T-helper 22 cell (primary cell): ENCODE data around the gene KCTD18.

Experiments
- DNase-seq: peaks from one replicate; pipeline ENCODE4 v3.0.0-alpha.2; 2020; ENCODE audit warnings: low read depth

KCTD18 gene

DNA sequence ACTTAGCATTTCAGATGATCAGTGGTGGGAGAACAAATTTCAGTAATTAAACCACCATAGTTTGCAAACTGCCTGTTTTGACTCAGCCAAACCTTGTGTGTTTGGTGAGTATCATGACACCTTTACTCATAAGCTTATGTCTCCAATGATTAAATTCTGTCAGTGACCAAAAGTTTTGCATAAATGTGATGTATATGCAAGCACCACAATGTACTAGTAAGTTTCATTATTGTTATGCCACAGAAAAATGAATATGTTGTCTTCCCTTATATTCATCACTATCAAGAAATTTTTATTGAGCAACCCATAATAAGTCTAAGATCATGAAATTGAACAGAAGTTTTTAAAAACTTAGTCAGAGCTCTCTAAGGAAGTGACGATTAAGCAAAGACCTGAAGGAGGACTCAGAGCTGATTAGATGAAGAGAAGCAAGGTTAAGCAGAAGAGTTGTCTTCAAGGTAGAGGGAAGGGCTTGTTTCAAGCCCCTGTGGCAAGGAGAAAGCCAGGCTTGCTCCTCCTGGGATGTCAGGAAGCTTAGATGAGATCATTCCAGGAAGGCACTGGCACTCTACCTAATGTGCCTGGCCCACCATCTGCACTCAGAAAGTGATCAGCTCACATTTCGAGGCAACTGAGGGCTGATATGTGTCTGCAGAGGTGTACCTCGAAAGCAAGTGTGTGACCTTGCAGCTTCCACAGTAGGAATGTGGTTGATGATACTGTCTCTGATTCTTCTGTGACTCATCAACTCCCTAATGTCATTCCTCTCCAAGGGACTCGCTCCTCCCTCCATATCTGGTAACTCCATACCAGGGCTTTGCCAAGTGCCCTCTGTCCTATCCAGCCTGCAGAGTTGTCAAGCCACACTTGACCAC lies 54.7 kb downstream of the KCTD18 start:
- no peak for DNase-seq

DNA sequence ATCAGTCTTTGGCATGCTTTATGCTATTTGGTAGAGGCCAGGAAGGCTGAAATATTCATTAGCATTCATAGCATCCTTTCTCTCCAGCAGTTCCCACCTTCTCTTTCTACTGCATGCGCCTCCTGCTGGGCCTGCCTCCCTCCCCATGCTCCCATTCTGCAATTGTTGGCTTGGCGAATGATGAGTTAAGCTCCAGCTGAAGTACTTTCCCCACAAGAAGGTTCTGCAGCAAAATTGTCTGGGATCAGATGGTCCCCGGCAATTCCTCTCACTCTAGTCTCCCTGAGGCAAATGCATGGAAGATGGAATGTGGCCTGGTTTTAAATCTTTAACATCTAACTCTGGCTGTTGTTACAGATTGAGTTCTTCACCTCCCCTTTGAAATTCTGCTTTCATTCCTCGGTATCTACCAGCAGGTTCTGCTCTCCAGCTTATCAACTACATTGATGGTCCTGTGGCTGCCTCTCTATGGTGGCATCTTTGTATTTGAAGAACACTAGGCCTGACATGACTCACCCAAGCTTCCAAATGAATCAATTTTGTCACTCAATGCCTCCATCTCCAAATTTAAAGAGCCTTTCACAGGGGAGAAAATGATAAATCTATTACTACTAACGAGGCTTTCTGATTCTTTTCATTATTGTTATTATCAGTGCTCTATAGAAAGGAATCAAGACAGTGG lies 55.9 kb downstream of the KCTD18 start:
- no peak for DNase-seq

DNA sequence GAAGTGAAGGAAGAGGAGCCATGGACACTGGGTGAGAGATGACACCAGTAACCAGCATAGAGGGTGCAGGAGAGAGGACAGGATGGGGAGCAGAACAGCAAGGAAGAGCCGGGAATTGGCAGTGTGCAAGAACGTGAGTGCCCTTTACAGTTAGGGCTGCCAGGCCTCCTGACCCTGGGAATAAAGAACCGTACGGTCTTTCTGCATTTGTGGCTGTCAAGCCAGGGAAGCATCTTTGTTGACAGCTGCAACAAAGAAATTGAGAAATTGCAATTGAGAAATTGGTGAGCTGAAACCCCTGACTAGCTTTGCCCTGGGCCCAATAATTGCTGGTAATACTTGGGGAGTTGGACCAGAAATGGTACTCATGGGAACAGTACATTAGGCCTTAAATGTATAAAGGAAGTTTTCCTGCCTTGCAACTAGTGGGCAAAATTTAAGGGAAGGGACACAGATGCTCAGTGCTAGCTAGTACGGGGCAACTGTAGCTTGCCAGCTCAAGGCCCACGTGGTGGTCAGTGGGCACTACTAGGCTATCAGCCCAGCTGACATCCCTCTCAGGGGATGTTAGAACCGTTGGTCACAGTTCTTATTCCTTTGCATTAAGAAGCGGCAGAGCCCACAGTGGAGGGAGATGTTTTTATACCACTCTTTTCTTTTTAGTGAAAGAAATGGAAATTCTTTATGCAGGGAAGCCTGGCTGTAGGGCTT lies 56.6 kb downstream of the KCTD18 start:
- DNase-seq: no peak

DNA sequence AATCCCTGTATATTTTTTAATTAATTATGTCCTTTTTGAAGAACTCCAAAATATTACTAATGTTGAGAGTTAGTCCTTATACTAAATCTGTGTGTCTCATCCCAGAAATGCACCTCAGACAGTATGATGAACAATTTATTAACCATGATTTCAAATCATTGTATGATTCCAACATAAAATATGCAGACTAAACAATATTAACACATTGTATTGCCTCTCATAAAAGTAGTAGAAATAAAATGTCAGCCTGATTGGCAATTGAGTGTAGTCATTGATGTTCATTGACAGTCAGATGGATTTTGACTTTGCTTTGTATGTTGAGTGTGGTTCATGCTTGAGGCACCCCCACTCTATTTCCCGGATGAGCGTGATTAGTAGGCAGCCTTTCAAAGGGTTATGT lies 57.5 kb downstream of the KCTD18 start:
- DNase-seq: no peak

DNA sequence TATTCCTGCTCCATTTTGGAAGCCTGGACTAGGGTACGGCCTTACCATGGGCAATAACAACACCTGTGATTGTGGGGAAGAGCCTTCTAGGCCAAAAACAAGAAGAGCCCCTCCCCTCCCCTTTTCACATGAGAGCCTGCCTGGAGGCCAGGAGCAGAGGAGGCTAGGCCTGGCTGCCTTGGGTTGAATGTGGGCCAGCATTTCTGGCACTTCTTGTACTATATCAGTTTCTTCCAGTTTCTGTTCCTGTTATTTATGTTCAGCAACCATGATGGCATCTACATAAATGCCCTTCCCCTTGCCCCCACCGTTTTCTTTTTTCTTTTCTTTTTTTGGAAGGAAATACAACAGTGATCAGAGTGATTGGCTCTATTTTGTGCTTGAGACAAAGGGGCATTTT lies 58.4 kb downstream of the KCTD18 start:
- no peak for DNase-seq

DNA sequence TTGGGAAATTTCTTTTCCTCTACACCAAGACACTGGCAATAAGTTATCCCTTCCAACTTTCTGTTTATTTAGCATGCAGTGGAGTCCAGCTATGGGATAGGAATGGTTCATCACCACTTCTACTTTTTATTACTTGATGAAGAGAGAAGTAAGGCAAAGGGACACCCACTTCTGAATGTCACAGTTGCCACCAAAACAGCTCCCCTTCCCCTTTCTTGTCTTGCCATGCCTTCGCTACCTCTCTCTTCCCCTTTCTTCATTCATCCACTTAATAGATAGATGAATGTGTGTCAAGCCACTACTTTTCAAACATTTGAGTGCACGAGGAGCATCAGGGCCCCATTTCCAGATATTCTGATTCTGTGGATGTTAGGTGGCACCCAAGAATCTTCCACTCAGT lies 59.6 kb downstream of the KCTD18 start:
- DNase-seq: no peak

DNA sequence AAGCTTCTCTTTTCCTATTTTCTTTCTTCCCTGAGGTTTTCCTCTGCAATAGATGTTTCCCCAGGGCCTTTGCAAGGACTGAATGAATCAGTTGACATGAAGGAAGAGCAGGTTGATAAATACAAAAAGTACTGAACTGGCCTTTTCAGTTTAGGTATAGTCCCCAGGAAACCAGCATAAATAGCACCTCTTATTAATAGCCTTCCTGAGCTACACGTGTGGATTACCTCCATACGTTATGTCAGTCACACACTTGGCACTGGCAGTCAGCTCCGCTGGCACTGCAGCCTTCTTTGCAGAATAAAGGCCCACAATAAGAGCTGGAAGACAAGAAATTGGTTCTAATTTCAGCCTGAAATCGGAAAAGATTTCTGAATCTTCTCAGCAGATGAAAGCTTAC lies 60.7 kb downstream of the KCTD18 start:
- DNase-seq: no peak

DNA sequence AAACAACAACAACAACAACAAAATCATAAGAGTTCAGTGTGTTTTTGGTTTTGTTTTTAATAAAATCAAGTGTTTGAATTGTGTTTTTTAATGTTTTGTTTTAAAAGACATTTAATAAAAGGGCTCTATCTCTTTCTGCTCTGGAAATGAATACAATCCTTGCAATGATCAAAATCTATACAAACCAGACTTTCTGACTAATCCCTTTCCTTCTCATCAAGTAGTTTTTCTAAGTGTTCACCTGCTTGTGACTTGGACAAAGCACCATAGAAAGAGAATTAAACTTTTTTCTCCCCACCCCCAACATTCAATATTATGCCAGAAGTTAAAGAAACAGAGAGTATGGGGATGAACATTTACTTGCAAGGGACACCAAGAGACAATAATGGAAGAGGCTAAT lies 61.4 kb downstream of the KCTD18 start:
- DNase-seq: no peak

DNA sequence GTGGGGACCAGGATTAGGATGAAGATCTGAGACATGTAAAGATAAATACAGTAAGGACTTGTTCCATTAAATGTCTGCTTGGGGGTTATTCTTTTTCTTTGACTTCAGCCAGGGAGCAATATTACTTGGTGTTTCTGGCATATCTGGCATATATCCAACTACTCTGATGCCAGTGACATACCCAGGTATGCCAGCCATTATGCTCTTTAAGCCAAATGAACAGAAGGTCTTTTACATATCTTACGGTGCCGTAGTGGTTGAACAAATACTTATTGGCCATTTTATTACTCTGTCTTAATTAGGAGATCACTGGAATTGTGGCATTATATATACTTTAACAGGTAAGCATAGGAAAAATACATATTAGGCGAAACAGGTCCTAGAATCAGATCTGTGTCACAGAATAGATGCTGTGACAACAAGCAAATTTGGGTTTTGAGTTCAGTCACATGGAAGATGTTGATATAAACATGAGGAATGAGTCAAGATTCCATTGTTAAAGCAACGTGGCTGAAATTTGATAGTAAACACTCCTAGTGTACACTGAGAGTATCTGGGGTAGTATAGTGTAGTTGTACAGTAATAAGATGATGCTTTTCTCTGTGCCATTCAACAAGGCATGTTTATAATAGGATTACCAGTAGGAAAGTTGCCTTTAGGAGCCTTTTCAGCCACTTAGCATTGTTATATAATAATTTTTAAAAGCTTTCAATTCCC lies 62.6 kb downstream of the KCTD18 start:
- DNase-seq: no peak

DNA sequence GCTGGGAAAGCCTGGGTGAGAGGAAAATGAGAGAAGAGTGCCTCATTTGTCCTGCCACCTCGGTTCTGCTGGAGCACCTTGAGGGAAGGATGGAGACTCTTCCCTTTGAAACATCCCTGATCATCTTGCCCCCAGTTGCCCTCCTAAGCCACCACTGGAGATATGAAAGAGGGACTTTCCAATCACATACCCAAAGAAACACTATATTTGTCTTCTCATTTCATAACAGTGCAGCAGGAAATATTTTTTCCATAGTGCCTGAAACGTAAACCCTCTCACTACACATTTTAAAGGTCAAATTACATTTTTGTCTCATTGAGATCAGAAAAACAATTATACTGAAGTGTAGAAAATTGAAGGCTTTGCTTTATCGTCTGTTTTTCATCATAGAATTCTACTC lies 63.3 kb downstream of the KCTD18 start:
- no peak for DNase-seq

DNA sequence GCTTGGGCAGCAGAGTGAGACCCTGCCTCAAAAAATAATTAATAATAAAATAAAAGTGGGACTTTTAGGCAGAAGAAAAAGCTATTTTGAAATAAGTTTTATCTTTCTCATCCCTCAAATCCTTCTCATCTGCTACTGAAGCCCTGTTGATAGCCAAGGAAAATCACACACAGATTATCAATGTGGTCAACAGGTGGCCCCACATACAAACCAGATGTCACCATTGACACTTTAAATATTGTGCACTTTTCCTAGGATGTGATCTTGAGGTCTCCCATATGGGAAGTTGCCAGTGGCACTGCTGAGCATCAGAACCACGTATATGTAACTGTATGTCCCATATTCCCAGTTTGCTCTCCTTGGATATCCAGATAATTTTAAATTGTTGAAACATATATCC lies 64.6 kb downstream of the KCTD18 start:
- DNase-seq: no peak

DNA sequence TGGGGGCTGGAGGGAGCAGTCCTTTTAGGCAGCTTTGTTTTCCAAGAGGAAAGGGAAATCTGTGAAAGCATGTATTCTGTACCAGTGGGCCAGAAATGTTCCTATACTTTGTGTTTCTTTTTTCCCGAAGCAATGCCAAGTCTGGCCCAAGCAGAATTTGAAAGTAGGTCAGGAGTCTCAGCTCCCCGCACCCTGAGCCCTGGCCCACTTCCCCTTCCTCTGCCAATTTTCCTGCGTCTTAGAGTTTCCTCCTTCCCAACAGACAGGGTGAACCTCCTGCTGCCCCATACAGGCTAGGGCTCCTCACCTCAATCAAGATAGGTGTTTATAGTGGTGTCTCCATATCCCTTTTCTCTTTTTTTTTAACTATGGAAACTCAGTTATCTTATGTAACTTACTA lies 65.3 kb downstream of the KCTD18 start:
- no peak for DNase-seq

DNA sequence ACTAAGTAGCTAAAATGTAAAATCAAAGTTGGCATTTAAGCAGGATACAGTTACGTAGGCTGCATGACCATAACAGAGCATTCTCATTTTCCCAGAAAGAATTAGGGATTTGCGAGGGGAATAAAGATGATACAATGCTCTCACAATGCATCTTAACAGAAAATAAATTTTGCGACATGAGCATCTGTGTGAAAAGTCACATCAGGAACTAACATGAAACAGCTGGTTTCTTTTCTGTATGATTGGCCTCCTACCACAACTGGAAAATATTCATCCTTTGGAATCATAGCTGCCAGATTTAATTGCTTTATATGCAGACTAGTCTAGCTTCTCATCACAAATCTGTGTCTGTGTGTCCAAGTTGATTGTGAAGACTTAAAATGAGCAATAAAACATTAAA lies 66.0 kb downstream of the KCTD18 start:
- no peak for DNase-seq

DNA sequence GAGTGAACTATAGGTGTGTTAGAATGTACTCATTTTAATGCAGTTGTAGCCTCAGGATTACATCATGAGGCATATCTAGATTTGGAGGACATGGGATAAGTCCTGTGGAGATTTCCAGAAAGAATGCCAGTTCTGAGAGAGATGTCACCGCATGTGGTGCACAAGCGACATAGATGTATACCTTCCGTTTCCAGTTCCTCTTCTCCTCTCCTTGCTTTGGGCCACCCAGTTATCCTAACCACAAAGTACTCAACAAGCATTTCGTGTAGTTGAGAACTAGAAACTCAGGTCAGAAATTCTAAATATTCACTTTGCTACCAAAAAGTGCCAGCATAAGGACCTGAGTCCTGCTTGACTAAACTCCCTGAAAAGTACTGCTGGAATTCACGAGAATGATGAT lies 66.5 kb downstream of the KCTD18 start:
- no peak for DNase-seq

DNA sequence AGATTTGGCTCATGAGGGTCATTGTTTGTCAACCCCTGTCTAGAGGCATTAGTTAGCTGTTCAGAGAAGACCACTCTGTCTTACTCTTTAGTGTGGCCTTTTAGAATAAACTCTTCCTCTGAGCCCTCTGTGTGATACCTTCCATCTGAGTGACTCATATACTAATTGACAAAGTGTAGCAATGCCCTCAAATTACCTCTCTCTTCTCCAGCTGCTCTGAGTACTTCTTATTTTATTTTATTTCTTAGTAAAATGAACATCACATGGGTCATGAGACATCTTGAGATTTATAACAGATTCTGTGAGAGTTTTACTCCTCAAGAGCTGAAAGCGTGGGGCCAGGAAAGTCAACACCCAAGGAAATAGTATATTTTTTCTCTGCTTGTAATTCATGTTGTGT lies 67.4 kb downstream of the KCTD18 start:
- DNase-seq: no peak

DNA sequence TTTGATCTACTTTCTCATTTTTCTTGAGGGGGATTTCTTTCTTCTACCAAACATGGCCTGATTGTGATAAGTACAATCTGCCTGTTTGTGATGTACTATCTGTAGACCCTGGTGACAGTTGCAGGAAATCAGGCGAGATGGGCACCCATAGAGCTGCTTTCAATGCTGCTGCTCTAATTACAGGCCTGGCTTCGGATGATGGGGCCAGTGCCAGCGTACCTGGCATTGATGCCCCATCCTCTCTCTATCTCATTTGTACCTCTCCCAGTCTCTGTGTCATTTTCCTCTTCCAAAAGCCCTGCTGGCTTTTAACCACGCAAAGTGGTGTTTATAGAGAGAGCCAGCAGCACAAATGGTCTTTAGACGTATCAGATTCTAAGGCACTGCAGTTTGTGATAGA lies 69.9 kb downstream of the KCTD18 start:
- DNase-seq: no peak
